Heart left ventricle (tissue), 13 donors: Measurements from ENCODE around the gene CYP46A1.

Experiments
- CTCF ChIP-seq, 12 donors: fragments of 200-600 bp; sonication (generic) in 4 of 12; IDR thresholded peaks; one replicate each; pipeline versions ENCODE4 v1.5.0 to v1.8.0; 2018 to 2022; ENCODE audit warnings: antibody characterized with exemption in 12 of 12, mild to moderate bottlenecking in 5 of 12
- POLR2A ChIP-seq, 2 donors: fragments of 450-650 bp; IDR thresholded peaks; one replicate each; pipeline ENCODE4 v1.6.1; 2017; ENCODE audit warnings: antibody characterized with exemption in 2 of 2, mild to moderate bottlenecking in 2 of 2, moderate library complexity in 2 of 2
- donor health status: ischemic (EF 13 %, LVEDD 7.1; RV severe dilation, severe dysfunction).
- donor health status: DM: no; HTN: yes; CAD: no.
- donor health status: DM: no; HTN: no; CAD: no.
- donor health status: ischemic (EF 25% LVEDD 6.9; RV normal size, moderate dysfunction).
- donor health status: ischemic (EF 25% LVEDD 5.7; RV mildly dilated, moderate dysfunction).
- donor health status: ischemic (EF 35%, LVEDD 5.7; RV mildly dilated, moderate dysfunction).
- donor health status: nonischemic (EF 11% LVEDD 7.7; RV severe dilation, severe dysfunction).
- donor health status: DM: yes; HTN: yes; CAD: no.
- donor health status: PGD.
- donor health status: ischemic (EF 29% LVEDD 5.4; RV normal size, mild dysfunction).
- donor health status: nonischemic (EF 23%, LVEDD 6.1; RV moderate dilation, normal function).

GRCh38 chr14:99742074-99742473 lies 58.0 kb downstream of the CYP46A1 start:
- TF ChIP-seq CTCF (IDR thresholded peaks at IDR 0.05) (no peak), POLR2A (IDR thresholded peaks at IDR 0.05) (no peak)
